C4-2B (cell line): ENCODE data around the gene MTA1.

Source experiments
- CTCF ChIP-seq: fragments of 450-650 bp; conservative IDR thresholded peaks from 2 replicates; pipeline ENCODE4 v1.5.1; 2017; ENCODE audit warnings: mild to moderate bottlenecking
- ZFX ChIP-seq: fragments of 450-650 bp; IDR thresholded peaks from 2 replicates; pipeline ENCODE4 v1.6.1; 2017

- TF ChIP-seq CTCF (no peak), ZFX (no peak)
These were observed 25.7 kb downstream of the MTA1 start for GRCh38 chr14:105445290-105445689.
